GM12878 (cell line): Measurements from ENCODE around the gene PROX1.

Source experiments
- EGR1 ChIP-seq, 2 experiments: IDR thresholded peaks; 1 replicate in 1 of 2; 2 replicates in 1 of 2; pipeline ENCODE4 v1.6.1; 2011 to 2012; ENCODE audit warnings: low read depth in 2 of 2, low read length in 2 of 2, borderline replicate concordance in 1 of 2, mild to moderate bottlenecking in 1 of 2, moderate library complexity in 1 of 2
- NFYB ChIP-seq: IDR thresholded peaks from 2 replicates; pipeline ENCODE4 v1.6.1; 2011; ENCODE audit warnings: low read depth, mild to moderate bottlenecking, low read length, improper control_type of control experiment, moderate library complexity; ENCODE audit not compliant: insufficient read depth
- POLR2AphosphoS2 ChIP-seq: IDR thresholded peaks from 2 replicates; pipeline ENCODE4 v1.6.1; 2011; ENCODE audit warnings: low read depth, mild to moderate bottlenecking, low read length, improper control_type of control experiment, moderate library complexity
- RAD21 ChIP-seq: IDR thresholded peaks from 2 replicates; pipeline ENCODE4 v1.6.1; 2011; ENCODE audit warnings: mild to moderate bottlenecking, low read depth, low read length, moderate library complexity; ENCODE audit not compliant: insufficient read depth
- TF ChIP-seq, protein P1 (sequence below): IDR thresholded peaks from 2 replicates; pipeline ENCODE4 v1.6.1; 2012; ENCODE audit warnings: mild to moderate bottlenecking, low read depth, low read length
- TF ChIP-seq, protein P2 (sequence below): fragments of 450-650 bp; IDR thresholded peaks from 2 replicates; pipeline ENCODE4 v1.6.1; 2017; ENCODE audit warnings: mild to moderate bottlenecking
- TF ChIP-seq, protein P3 (sequence below): fragments of 450-650 bp; IDR thresholded peaks from 2 replicates; pipeline ENCODE4 v1.6.1; 2017; ENCODE audit warnings: antibody characterized with exemption, mild to moderate bottlenecking, moderate library complexity
- TF ChIP-seq, protein P4 (sequence below), 3 experiments: IDR thresholded peaks in 2 of 3; conservative IDR thresholded peaks in 1 of 3; 2 replicates each; pipeline ENCODE4 v1.5.1; 2011; ENCODE audit warnings: low read depth in 3 of 3, low read length in 3 of 3, mild to moderate bottlenecking in 3 of 3, control low read depth in 2 of 3, moderate library complexity in 2 of 3, inconsistent platforms in 1 of 3, mixed read lengths in 1 of 3; ENCODE audit not compliant: control insufficient read depth in 2 of 3, insufficient read depth in 1 of 3; ENCODE audit errors: extremely low read depth in 1 of 3

DNA sequence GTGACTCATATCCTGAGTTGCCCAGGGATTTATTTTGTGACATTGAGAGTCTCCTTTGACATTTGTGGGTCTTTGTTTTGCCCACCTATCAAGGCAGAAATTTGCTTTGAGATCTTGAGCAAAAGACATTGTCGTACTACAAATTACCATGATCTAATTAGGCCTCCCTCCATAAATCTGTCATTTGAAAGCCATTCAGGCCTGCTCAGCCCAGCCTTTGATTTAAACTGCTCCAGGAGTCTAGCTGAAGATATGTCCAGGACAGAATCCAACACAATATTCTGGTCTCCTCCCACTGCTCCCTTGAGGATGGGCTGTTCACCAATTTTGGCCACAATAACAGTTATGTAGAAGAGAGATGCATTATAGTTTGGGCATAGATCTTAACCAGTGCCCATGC is 86.7 kb downstream of the PROX1 start:
- no peak for TF ChIP-seq EGR1 (IDR thresholded peaks at IDR 0.05; ENCODE audit: borderline replicate concordance in 1 of 2, low read depth in 2 of 2, low read length in 2 of 2)
- no peak for TF ChIP-seq NFYB
- TF ChIP-seq, protein P1, sequence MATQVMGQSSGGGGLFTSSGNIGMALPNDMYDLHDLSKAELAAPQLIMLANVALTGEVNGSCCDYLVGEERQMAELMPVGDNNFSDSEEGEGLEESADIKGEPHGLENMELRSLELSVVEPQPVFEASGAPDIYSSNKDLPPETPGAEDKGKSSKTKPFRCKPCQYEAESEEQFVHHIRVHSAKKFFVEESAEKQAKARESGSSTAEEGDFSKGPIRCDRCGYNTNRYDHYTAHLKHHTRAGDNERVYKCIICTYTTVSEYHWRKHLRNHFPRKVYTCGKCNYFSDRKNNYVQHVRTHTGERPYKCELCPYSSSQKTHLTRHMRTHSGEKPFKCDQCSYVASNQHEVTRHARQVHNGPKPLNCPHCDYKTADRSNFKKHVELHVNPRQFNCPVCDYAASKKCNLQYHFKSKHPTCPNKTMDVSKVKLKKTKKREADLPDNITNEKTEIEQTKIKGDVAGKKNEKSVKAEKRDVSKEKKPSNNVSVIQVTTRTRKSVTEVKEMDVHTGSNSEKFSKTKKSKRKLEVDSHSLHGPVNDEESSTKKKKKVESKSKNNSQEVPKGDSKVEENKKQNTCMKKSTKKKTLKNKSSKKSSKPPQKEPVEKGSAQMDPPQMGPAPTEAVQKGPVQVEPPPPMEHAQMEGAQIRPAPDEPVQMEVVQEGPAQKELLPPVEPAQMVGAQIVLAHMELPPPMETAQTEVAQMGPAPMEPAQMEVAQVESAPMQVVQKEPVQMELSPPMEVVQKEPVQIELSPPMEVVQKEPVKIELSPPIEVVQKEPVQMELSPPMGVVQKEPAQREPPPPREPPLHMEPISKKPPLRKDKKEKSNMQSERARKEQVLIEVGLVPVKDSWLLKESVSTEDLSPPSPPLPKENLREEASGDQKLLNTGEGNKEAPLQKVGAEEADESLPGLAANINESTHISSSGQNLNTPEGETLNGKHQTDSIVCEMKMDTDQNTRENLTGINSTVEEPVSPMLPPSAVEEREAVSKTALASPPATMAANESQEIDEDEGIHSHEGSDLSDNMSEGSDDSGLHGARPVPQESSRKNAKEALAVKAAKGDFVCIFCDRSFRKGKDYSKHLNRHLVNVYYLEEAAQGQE = no peak
- TF ChIP-seq, protein P2, sequence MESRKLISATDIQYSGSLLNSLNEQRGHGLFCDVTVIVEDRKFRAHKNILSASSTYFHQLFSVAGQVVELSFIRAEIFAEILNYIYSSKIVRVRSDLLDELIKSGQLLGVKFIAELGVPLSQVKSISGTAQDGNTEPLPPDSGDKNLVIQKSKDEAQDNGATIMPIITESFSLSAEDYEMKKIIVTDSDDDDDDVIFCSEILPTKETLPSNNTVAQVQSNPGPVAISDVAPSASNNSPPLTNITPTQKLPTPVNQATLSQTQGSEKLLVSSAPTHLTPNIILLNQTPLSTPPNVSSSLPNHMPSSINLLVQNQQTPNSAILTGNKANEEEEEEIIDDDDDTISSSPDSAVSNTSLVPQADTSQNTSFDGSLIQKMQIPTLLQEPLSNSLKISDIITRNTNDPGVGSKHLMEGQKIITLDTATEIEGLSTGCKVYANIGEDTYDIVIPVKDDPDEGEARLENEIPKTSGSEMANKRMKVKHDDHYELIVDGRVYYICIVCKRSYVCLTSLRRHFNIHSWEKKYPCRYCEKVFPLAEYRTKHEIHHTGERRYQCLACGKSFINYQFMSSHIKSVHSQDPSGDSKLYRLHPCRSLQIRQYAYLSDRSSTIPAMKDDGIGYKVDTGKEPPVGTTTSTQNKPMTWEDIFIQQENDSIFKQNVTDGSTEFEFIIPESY = no peak
- TF ChIP-seq, protein P3, sequence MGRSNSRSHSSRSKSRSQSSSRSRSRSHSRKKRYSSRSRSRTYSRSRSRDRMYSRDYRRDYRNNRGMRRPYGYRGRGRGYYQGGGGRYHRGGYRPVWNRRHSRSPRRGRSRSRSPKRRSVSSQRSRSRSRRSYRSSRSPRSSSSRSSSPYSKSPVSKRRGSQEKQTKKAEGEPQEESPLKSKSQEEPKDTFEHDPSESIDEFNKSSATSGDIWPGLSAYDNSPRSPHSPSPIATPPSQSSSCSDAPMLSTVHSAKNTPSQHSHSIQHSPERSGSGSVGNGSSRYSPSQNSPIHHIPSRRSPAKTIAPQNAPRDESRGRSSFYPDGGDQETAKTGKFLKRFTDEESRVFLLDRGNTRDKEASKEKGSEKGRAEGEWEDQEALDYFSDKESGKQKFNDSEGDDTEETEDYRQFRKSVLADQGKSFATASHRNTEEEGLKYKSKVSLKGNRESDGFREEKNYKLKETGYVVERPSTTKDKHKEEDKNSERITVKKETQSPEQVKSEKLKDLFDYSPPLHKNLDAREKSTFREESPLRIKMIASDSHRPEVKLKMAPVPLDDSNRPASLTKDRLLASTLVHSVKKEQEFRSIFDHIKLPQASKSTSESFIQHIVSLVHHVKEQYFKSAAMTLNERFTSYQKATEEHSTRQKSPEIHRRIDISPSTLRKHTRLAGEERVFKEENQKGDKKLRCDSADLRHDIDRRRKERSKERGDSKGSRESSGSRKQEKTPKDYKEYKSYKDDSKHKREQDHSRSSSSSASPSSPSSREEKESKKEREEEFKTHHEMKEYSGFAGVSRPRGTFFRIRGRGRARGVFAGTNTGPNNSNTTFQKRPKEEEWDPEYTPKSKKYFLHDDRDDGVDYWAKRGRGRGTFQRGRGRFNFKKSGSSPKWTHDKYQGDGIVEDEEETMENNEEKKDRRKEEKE = no peak
- no peak for TF ChIP-seq POLR2AphosphoS2
- TF ChIP-seq, protein P4, sequence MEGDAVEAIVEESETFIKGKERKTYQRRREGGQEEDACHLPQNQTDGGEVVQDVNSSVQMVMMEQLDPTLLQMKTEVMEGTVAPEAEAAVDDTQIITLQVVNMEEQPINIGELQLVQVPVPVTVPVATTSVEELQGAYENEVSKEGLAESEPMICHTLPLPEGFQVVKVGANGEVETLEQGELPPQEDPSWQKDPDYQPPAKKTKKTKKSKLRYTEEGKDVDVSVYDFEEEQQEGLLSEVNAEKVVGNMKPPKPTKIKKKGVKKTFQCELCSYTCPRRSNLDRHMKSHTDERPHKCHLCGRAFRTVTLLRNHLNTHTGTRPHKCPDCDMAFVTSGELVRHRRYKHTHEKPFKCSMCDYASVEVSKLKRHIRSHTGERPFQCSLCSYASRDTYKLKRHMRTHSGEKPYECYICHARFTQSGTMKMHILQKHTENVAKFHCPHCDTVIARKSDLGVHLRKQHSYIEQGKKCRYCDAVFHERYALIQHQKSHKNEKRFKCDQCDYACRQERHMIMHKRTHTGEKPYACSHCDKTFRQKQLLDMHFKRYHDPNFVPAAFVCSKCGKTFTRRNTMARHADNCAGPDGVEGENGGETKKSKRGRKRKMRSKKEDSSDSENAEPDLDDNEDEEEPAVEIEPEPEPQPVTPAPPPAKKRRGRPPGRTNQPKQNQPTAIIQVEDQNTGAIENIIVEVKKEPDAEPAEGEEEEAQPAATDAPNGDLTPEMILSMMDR (IDR thresholded peaks at IDR 0.05 in 2 of 3, conservative IDR thresholded peaks at IDR 0.05 in 1 of 3; ENCODE audit: control insufficient read depth in 2 of 3, extremely low read depth in 1 of 3, insufficient read depth in 1 of 3, low read depth in 3 of 3, low read length in 3 of 3) = no peak
- TF ChIP-seq RAD21 = no peak
